ENCODE data around the gene ULK4. TPM values are rescaled to one million over a fixed set of nuclear protein-coding genes. Genes with fewer than 3 reads are reported as not detected.

The ULK4 gene
- polyA plus RNA-seq, 1 donor from 2014 or later, result 7.2 TPM

GRCh38 chr3:41460736-41461135, 501.2 kb downstream of the ULK4 start:
- TF ChIP-seq EZH2 (IDR thresholded peaks at IDR 0.05; ENCODE audit: borderline replicate concordance, insufficient read depth, low read length, poor library complexity, severe bottlenecking), result no peak
- TF ChIP-seq RAD21 (conservative IDR thresholded peaks at IDR 0.05), result no peak
- TF ChIP-seq TAF1 (IDR thresholded peaks at IDR 0.05; ENCODE audit: low read depth), result no peak
- no peak for TF ChIP-seq CTCF (IDR thresholded peaks at IDR 0.05; ENCODE audit: poor library complexity, severe bottlenecking)
- TF ChIP-seq MXI1 (conservative IDR thresholded peaks at IDR 0.05; ENCODE audit: poor library complexity, severe bottlenecking), result no peak
- no peak for TF ChIP-seq SMC3 (conservative IDR thresholded peaks at IDR 0.05; ENCODE audit: poor library complexity)
- TF ChIP-seq REST (IDR thresholded peaks at IDR 0.05; ENCODE audit: borderline replicate concordance), result no peak
- TF ChIP-seq POLR2AphosphoS5 (IDR thresholded peaks at IDR 0.05), result no peak
- TF ChIP-seq EP300 (conservative IDR thresholded peaks at IDR 0.05; ENCODE audit: poor library complexity, severe bottlenecking), result no peak
- H3K36me3 ChIP-seq (ENCODE audit: insufficient read depth, low read length), result no peaks in the 10 kb centered on the region
- H3K79me2 ChIP-seq (replicated peaks; ENCODE audit: insufficient read depth, low read length), result no peaks in the 10 kb centered on the region
- no peaks in the 10 kb centered on the region for H3K9me3 ChIP-seq (ENCODE audit: low read length)
- H3K4me3 ChIP-seq (ENCODE audit: low read length), result no peak overlapping the region
- H3K27me3 ChIP-seq (ENCODE audit: insufficient read depth, low read depth, low read length), result no peaks in the 10 kb centered on the region
- H3F3A ChIP-seq (ENCODE audit: insufficient read depth, low read length, poor library complexity, severe bottlenecking), result no peaks in the 10 kb centered on the region
- no peak overlapping the region for H3K9ac ChIP-seq (ENCODE audit: low read length)
- H3K27ac ChIP-seq (ENCODE audit: low read length), result no peak overlapping the region
- H3K9me2 ChIP-seq (ENCODE audit: insufficient read depth, low read length), result no peaks in the 10 kb centered on the region
- H2AFZ ChIP-seq (ENCODE audit: low read depth, low read length), result no peak overlapping the region
- H3K4me2 ChIP-seq (ENCODE audit: low read length), result no peak overlapping the region
- H4K20me1 ChIP-seq (ENCODE audit: insufficient read depth), result no peaks in the 10 kb centered on the region

GRCh38 chr3:41457176-41457575, 504.7 kb downstream of the ULK4 start:
- Histone ChIP-seq H3F3A (ENCODE audit: insufficient read depth, low read length, poor library complexity, severe bottlenecking) (no peaks in the 10 kb centered on the region), H3K27ac (ENCODE audit: low read length) (no peak overlapping the region), H3K9me2 (ENCODE audit: insufficient read depth, low read length) (no peaks in the 10 kb centered on the region), H3K36me3 (ENCODE audit: insufficient read depth, low read length) (no peaks in the 10 kb centered on the region), H3K79me2 (replicated peaks; ENCODE audit: insufficient read depth, low read length) (no peaks in the 10 kb centered on the region), H4K20me1 (ENCODE audit: insufficient read depth) (no peaks in the 10 kb centered on the region), H3K4me3 (ENCODE audit: low read length) (no peak overlapping the region), H3K9me3 (ENCODE audit: low read length) (no peaks in the 10 kb centered on the region), H2AFZ (ENCODE audit: low read depth, low read length) (no peak overlapping the region), H3K4me2 (ENCODE audit: low read length) (no peak overlapping the region), H3K9ac (ENCODE audit: low read length) (no peak overlapping the region), H3K27me3 (ENCODE audit: insufficient read depth, low read depth, low read length) (no peaks in the 10 kb centered on the region)
- TF ChIP-seq SMC3 (conservative IDR thresholded peaks at IDR 0.05; ENCODE audit: poor library complexity), result no peak
- no peak for TF ChIP-seq RAD21 (conservative IDR thresholded peaks at IDR 0.05)
- TF ChIP-seq EZH2 (IDR thresholded peaks at IDR 0.05; ENCODE audit: borderline replicate concordance, insufficient read depth, low read length, poor library complexity, severe bottlenecking), result no peak
- TF ChIP-seq TAF1 (IDR thresholded peaks at IDR 0.05; ENCODE audit: low read depth), result no peak
- no peak for TF ChIP-seq EP300 (conservative IDR thresholded peaks at IDR 0.05; ENCODE audit: poor library complexity, severe bottlenecking)
- TF ChIP-seq MXI1 (conservative IDR thresholded peaks at IDR 0.05; ENCODE audit: poor library complexity, severe bottlenecking), result no peak
- no peak for TF ChIP-seq CTCF (IDR thresholded peaks at IDR 0.05; ENCODE audit: poor library complexity, severe bottlenecking)
- TF ChIP-seq POLR2AphosphoS5 (IDR thresholded peaks at IDR 0.05), result no peak
- no peak for TF ChIP-seq REST (IDR thresholded peaks at IDR 0.05; ENCODE audit: borderline replicate concordance)

Data from neural cell (in vitro differentiated cells).